Measurements from ENCODE around the gene HDAC4.

- TF ChIP-seq MEF2A (IDR thresholded peaks at IDR 0.05; ENCODE audit: control insufficient read depth, low read depth, low read length) (no peak), CTCF (IDR thresholded peaks at IDR 0.05 in 2 of 3, conservative IDR thresholded peaks at IDR 0.05 in 1 of 3; ENCODE audit: insufficient read depth in 2 of 3, low read depth in 1 of 3, low read length in 3 of 3) (no peak), ZNF644 (tag; IDR thresholded peaks at IDR 0.05; ENCODE audit: low read depth) (no peak), POLR2AphosphoS5 (IDR thresholded peaks at IDR 0.05; ENCODE audit: control insufficient read depth, insufficient read depth, low read depth, low read length) (no peak), ZNF76 (CRISPR knock-in tag; IDR thresholded peaks at IDR 0.05; ENCODE audit: borderline replicate concordance) (no peak), TAF15 (IDR thresholded peaks at IDR 0.05; ENCODE audit: low read depth, low read length) (no peak), MYNN (IDR thresholded peaks at IDR 0.05) (no peak), MYNN (CRISPR knock-in tag; IDR thresholded peaks at IDR 0.05) (no peak), ARNT (IDR thresholded peaks at IDR 0.05) (no peak), NR0B1 (IDR thresholded peaks at IDR 0.05; ENCODE audit: partially characterized antibody) (no peak), UBTF (IDR thresholded peaks at IDR 0.05; ENCODE audit: borderline replicate concordance in 1 of 2, low read depth in 2 of 2, low read length in 2 of 2) (no peak), POLR2A (conservative IDR thresholded peaks at IDR 0.05) (no peak), EZH2 (IDR thresholded peaks at IDR 0.05; ENCODE audit: borderline replicate concordance, low read depth, low read length) (no peak), BACH1 (tag; IDR thresholded peaks at IDR 0.05) (no peak)
Measured at GRCh38 chr2:239112127-239112774, 288.6 kb downstream of the HDAC4 start.
